ENCODE data around the gene FBXO11. TPM values are rescaled to one million over a fixed set of nuclear protein-coding genes. Genes with fewer than 3 reads are reported as not detected.

The FBXO11 gene
- polyA plus RNA-seq, 1 of the 3 experiments (the other 2 are of a cell fraction), result 26.6 TPM

DNA sequence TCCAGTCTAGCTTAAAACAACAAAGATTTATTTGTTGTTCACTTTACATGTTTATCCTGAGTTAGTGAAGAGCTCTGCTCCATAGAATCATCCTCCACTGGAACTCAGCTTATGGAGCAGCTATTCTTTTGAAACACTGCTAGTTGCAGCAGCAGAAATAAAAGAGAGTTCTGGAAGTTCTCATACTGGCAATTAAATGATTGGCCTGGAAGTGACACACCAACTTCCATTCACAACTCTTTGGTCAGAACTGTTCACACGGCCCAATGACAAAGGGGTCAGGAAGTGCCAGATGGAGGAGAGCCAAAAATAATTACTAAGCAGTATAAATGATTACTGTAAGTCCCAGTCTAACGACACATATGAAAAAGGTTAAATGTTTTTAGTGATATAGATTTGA is 39.1 kb downstream of the FBXO11 start:
- CTCF ChIA-PET, result interaction anchor here (0.6 to 2.0 kb wide), 7 partner anchors 9 to 1022 kb away, joined by 3 to 16 read pairs (median 4); partner anchors contain the start of gene FBXO11
- 5% methylated on average over 2 of the region's 2 CpGs for WGBS (ENCODE audit: low lambda C conversion rate)
- Histone ChIP-seq H2AFZ (ENCODE audit: low read depth) (no peak overlapping the region), H3K36me3 (replicated peaks in 1 of 2; ENCODE audit: control insufficient read depth in 1 of 2, insufficient read depth in 2 of 2, low read length in 1 of 2) (no peaks in the 10 kb centered on the region), H3K27me3 (ENCODE audit: insufficient read depth) (no peaks in the 10 kb centered on the region), H4K20me1 (ENCODE audit: insufficient read depth) (peaks cover 99% of the 10 kb centered on the region), H3K9me2 (no peaks in the 10 kb centered on the region), H3K4me3 (ENCODE audit: low read depth in 2 of 2, low read length in 1 of 2) (no peak overlapping the region), H3K9me3 (no peaks in the 10 kb centered on the region), H3K27ac (ENCODE audit: low read depth in 2 of 2, low read length in 1 of 2) (peak overlapping the region; percentile 70 to 76), H3K4me1 (ENCODE audit: control insufficient read depth in 1 of 2, insufficient read depth in 2 of 2, low read depth in 1 of 2, low read length in 1 of 2) (peaks cover 16 to 29% of the 10 kb centered on the region in 2 experiments), H3K4me2 (peak overlapping the region; percentile 29), H3F3A (replicated peaks; ENCODE audit: insufficient read depth) (peaks cover 22% of the 10 kb centered on the region), H3K9ac (peak overlapping the region; percentile 5; the same call in 1 of the 2 replicates), H3K79me2 (ENCODE audit: insufficient read depth) (peaks cover 100% of the 10 kb centered on the region)
- TF ChIP-seq JUND (IDR thresholded peaks at IDR 0.05) (peak; percentile 32; the same call in 1 of the 2 replicates), USF2 (IDR thresholded peaks at IDR 0.05; ENCODE audit: borderline replicate concordance, low read depth, low read length) (no peak), FOXM1 (IDR thresholded peaks at IDR 0.05; ENCODE audit: low read depth) (no peak), PBX3 (IDR thresholded peaks at IDR 0.05) (peak; percentile 76), SIN3A (IDR thresholded peaks at IDR 0.05; ENCODE audit: borderline replicate concordance, low read depth, low read length) (no peak), FOXJ3 (CRISPR knock-in tag; IDR thresholded peaks at IDR 0.05) (0 out of 2 replicates have a peak, but pooled peaks have one; percentile 27), EP300 (IDR thresholded peaks at IDR 0.05; ENCODE audit: borderline replicate concordance in 1 of 2, low read depth in 1 of 2, low read length in 1 of 2) (peak in 1 of 2 experiments; percentile 89; a peak in 2 of 4 replicates), RAD21 (IDR thresholded peaks at IDR 0.05; ENCODE audit: low read length) (0 out of 2 replicates have a peak, but pooled peaks have one; percentile 4), EZH2phosphoT487 (IDR thresholded peaks at IDR 0.05; ENCODE audit: borderline replicate concordance, low read depth) (no peak), FOSL2 (IDR thresholded peaks at IDR 0.05; ENCODE audit: borderline replicate concordance, low read depth) (peak; percentile 23; the same call in 1 of the 2 replicates), NFIC (IDR thresholded peaks at IDR 0.05; ENCODE audit: borderline replicate concordance) (peak; percentile 89), CHD2 (IDR thresholded peaks at IDR 0.05; ENCODE audit: low read length, partially characterized antibody) (peak; percentile 14), TCF12 (IDR thresholded peaks at IDR 0.05) (peak; percentile 84), RFX5 (IDR thresholded peaks at IDR 0.05; ENCODE audit: low read length) (no peak)
- POLR2A ChIA-PET, result no interaction called here
- peak; percentile 56 for DNase-seq

- 96% methylated on average over 1 of the region's 1 CpG for WGBS (ENCODE audit: low lambda C conversion rate)
- TF ChIP-seq FOSL2 (IDR thresholded peaks at IDR 0.05; ENCODE audit: borderline replicate concordance, low read depth), result no peak
- no peak for TF ChIP-seq RAD21 (IDR thresholded peaks at IDR 0.05; ENCODE audit: low read length)
- TF ChIP-seq SMC3 (IDR thresholded peaks at IDR 0.05; ENCODE audit: low read depth, low read length), result no peak
- no peak for TF ChIP-seq FOXJ3 (CRISPR knock-in tag; IDR thresholded peaks at IDR 0.05)
- TF ChIP-seq MEF2A (IDR thresholded peaks at IDR 0.05; ENCODE audit: borderline replicate concordance, low read depth), result no peak
- TF ChIP-seq CHD2 (IDR thresholded peaks at IDR 0.05; ENCODE audit: low read length, partially characterized antibody), result no peak
- no peak for TF ChIP-seq PBX3 (IDR thresholded peaks at IDR 0.05)
- TF ChIP-seq REST (IDR thresholded peaks at IDR 0.05; ENCODE audit: low read depth, low read length), result no peak
- no peak for TF ChIP-seq TAF1 (IDR thresholded peaks at IDR 0.05; ENCODE audit: borderline replicate concordance, low read depth, low read length)
- TF ChIP-seq NRF1 (IDR thresholded peaks at IDR 0.05; ENCODE audit: low read depth, low read length), result no peak
These were observed 41.7 kb downstream of the FBXO11 start for GRCh38 chr2:47864566-47864965.

More at GRCh38 chr2:47864566-47864965, 41.7 kb downstream of the FBXO11 start:
- Histone ChIP-seq H4K20me1 (ENCODE audit: insufficient read depth) (peaks cover 98% of the 10 kb centered on the region), H3K27me3 (ENCODE audit: insufficient read depth) (no peaks in the 10 kb centered on the region), H3K9me3 (no peaks in the 10 kb centered on the region), H2AFZ (ENCODE audit: low read depth) (no peak overlapping the region), H3K4me2 (no peak overlapping the region), H3K36me3 (replicated peaks in 1 of 2; ENCODE audit: control insufficient read depth in 1 of 2, insufficient read depth in 2 of 2, low read length in 1 of 2) (no peaks in the 10 kb centered on the region), H3K4me3 (ENCODE audit: low read depth in 2 of 2, low read length in 1 of 2) (no peak overlapping the region), H3F3A (replicated peaks; ENCODE audit: insufficient read depth) (peaks cover 16% of the 10 kb centered on the region), H3K79me2 (ENCODE audit: insufficient read depth) (peaks cover 100% of the 10 kb centered on the region), H3K4me1 (ENCODE audit: control insufficient read depth in 1 of 2, insufficient read depth in 2 of 2, low read depth in 1 of 2, low read length in 1 of 2) (peaks cover 8 to 25% of the 10 kb centered on the region in 2 experiments), H3K9ac (no peak overlapping the region), H3K27ac (ENCODE audit: low read depth in 2 of 2, low read length in 1 of 2) (no peak overlapping the region), H3K9me2 (no peaks in the 10 kb centered on the region)
- DNase-seq, result no peak
- CTCF ChIA-PET, result interaction anchor here (2.5 kb wide), 1 partner anchor 242 kb away, joined by 14 read pairs; no protein-coding TSS in a partner anchor
- POLR2A ChIA-PET, result no interaction called here

All from SK-N-SH (cell line).